Measurements from ENCODE around the gene NIPAL3. TPM values are rescaled to one million over a fixed set of nuclear protein-coding genes. Genes with fewer than 3 reads are reported as not detected.

The NIPAL3 gene
- total RNA-seq, 1 experiment from 2014 or later, result 16.6 TPM

DNA sequence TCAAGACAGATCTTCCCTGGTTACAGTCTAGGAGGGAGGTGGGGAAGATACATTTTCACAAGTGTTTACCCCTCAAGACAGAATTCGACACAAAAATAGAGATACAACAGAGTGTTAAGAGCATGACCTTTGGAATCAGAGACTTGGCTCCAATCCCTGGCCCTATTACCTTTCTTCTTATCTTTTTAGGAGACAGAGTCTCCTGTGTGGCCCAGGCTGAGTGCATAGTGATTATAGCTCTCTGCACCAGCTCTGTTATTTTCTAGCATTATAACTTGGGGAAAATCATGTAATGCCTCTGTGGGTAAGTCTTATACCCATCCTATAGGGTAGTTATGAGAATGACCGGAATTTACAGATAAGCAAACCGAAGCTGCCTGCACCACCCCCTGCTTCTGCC is 9.8 kb downstream of the NIPAL3 start:
- H3K27me3 ChIP-seq (ENCODE audit: insufficient read depth, low read length), result no peaks in the 10 kb centered on the region
- intact Hi-C loops (cut with micrococcal nuclease), result no loop called here
- H4K20me1 ChIP-seq (ENCODE audit: insufficient read depth), result no peaks in the 10 kb centered on the region
- no peaks in the 10 kb centered on the region for H3K9me2 ChIP-seq (ENCODE audit: insufficient read depth)
- ATAC-seq, result no peak
- no peak overlapping the region for H3K4me3 ChIP-seq (replicated peaks in 1 of 2; ENCODE audit: low read depth in 1 of 2, low read length in 2 of 2)
- no peaks in the 10 kb centered on the region for H3K4me1 ChIP-seq (ENCODE audit: control insufficient read depth in 1 of 2, insufficient read depth in 2 of 2, low read length in 2 of 2)
- H3K27ac ChIP-seq (ENCODE audit: low read depth, low read length), result no peak overlapping the region
- no peaks in the 10 kb centered on the region for H3K9me3 ChIP-seq (ENCODE audit: control insufficient read depth in 1 of 2, insufficient read depth in 1 of 2, low read depth in 1 of 2, low read length in 2 of 2)
- POLR2A ChIA-PET, result no interaction called here
- no peak overlapping the region for H2AFZ ChIP-seq (ENCODE audit: low read depth, low read length, poor library complexity, severe bottlenecking)
- no peaks in the 10 kb centered on the region for H3K79me2 ChIP-seq (ENCODE audit: insufficient read depth, low read length)
- H3K9ac ChIP-seq (ENCODE audit: low read length), result no peak overlapping the region
- no peak overlapping the region for H3K4me2 ChIP-seq (ENCODE audit: low read length)
- BruUV-seq (replicated peaks), result no TSS peak
- RAD21 ChIA-PET (ENCODE audit: low non-redundant PET in 1 of 2, low total read pairs in 2 of 2, uncharacterized antibody in 2 of 2, unreplicated experiment in 2 of 2), result no interaction called here
- H3K36me3 ChIP-seq (ENCODE audit: control insufficient read depth in 1 of 2, insufficient read depth in 2 of 2, low read length in 2 of 2), result 0 out of 4 replicates have a peak, but pooled peaks cover 0 to 2% of the 10 kb centered on the region in 2 experiments
- CTCF ChIA-PET, result no interaction called here
- TF ChIP-seq ZNF274 (IDR thresholded peaks at IDR 0.05; ENCODE audit: low read depth, low read length), result no peak
- no peak for TF ChIP-seq EZH2 (IDR thresholded peaks at IDR 0.05)
- TF ChIP-seq, protein P1, sequence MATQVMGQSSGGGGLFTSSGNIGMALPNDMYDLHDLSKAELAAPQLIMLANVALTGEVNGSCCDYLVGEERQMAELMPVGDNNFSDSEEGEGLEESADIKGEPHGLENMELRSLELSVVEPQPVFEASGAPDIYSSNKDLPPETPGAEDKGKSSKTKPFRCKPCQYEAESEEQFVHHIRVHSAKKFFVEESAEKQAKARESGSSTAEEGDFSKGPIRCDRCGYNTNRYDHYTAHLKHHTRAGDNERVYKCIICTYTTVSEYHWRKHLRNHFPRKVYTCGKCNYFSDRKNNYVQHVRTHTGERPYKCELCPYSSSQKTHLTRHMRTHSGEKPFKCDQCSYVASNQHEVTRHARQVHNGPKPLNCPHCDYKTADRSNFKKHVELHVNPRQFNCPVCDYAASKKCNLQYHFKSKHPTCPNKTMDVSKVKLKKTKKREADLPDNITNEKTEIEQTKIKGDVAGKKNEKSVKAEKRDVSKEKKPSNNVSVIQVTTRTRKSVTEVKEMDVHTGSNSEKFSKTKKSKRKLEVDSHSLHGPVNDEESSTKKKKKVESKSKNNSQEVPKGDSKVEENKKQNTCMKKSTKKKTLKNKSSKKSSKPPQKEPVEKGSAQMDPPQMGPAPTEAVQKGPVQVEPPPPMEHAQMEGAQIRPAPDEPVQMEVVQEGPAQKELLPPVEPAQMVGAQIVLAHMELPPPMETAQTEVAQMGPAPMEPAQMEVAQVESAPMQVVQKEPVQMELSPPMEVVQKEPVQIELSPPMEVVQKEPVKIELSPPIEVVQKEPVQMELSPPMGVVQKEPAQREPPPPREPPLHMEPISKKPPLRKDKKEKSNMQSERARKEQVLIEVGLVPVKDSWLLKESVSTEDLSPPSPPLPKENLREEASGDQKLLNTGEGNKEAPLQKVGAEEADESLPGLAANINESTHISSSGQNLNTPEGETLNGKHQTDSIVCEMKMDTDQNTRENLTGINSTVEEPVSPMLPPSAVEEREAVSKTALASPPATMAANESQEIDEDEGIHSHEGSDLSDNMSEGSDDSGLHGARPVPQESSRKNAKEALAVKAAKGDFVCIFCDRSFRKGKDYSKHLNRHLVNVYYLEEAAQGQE (IDR thresholded peaks at IDR 0.05; ENCODE audit: low read depth), result no peak
- no peak for TF ChIP-seq EZH2phosphoT487 (IDR thresholded peaks at IDR 0.05; ENCODE audit: borderline replicate concordance)
- TF ChIP-seq CBX3 (IDR thresholded peaks at IDR 0.05; ENCODE audit: low read depth), result no peak
- no peak for TF ChIP-seq EGR1 (IDR thresholded peaks at IDR 0.05; ENCODE audit: low read depth)
- TF ChIP-seq FOSL1 (IDR thresholded peaks at IDR 0.05; ENCODE audit: low read depth), result no peak
- TF ChIP-seq ELF1 (IDR thresholded peaks at IDR 0.05; ENCODE audit: borderline replicate concordance, low read depth), result no peak
- TF ChIP-seq, protein P2, sequence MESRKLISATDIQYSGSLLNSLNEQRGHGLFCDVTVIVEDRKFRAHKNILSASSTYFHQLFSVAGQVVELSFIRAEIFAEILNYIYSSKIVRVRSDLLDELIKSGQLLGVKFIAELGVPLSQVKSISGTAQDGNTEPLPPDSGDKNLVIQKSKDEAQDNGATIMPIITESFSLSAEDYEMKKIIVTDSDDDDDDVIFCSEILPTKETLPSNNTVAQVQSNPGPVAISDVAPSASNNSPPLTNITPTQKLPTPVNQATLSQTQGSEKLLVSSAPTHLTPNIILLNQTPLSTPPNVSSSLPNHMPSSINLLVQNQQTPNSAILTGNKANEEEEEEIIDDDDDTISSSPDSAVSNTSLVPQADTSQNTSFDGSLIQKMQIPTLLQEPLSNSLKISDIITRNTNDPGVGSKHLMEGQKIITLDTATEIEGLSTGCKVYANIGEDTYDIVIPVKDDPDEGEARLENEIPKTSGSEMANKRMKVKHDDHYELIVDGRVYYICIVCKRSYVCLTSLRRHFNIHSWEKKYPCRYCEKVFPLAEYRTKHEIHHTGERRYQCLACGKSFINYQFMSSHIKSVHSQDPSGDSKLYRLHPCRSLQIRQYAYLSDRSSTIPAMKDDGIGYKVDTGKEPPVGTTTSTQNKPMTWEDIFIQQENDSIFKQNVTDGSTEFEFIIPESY (IDR thresholded peaks at IDR 0.05; ENCODE audit: extremely low read depth, insufficient replicate concordance, low read length), result no peak
- TF ChIP-seq CEBPB (IDR thresholded peaks at IDR 0.05; ENCODE audit: low read depth), result no peak
- no peak for DNase-seq (ENCODE audit: low read depth, low spot score)

Measured in HCT116 (cell line).